HepG2 (cell line): Measurements from ENCODE around the gene SLFNL1. TPM values are rescaled to one million over a fixed set of nuclear protein-coding genes. Genes with fewer than 3 reads are reported as not detected.

Experiments used
- JARID2 ChIP-seq: sonication (generic); formaldehyde crosslinking; IDR thresholded peaks from 2 replicates; pipeline ENCODE4 v1.8.1; 2023; ENCODE audit warnings: missing genetic modification reagents, inconsistent platforms; ENCODE audit not compliant: insufficient replicate concordance
- MLXIP ChIP-seq: sonication (generic); formaldehyde crosslinking; IDR thresholded peaks from 2 replicates; pipeline ENCODE4 v1.9.0; 2021; ENCODE audit warnings: missing genetic modification reagents, borderline replicate concordance
- TCF12 ChIP-seq, 2 experiments: fragments of 450-650 bp in 1 of 2; sonication (generic) in 1 of 2; formaldehyde crosslinking in 1 of 2; IDR thresholded peaks; 2 replicates each; pipeline versions ENCODE4 v1.6.1 to v1.8.0; 2017 to 2022; ENCODE audit warnings: antibody characterized with exemption in 1 of 2, mild to moderate bottlenecking in 1 of 2, missing genetic modification reagents in 1 of 2, moderate library complexity in 1 of 2
- TFAP4 ChIP-seq: sonication (generic); IDR thresholded peaks from 2 replicates; pipeline ENCODE4 v1.6.1; 2016; ENCODE audit warnings: low read depth, borderline replicate concordance
- ZSCAN29 ChIP-seq: sonication (generic); formaldehyde crosslinking; conservative IDR thresholded peaks from 2 replicates; pipeline ENCODE4 v1.4.0; 2020; ENCODE audit warnings: mild to moderate bottlenecking, missing genetic modification reagents
- polyA plus RNA-seq, 8 experiments: library from polyadenylated mRNA; depleted of rRNA in 3 of 8; stranded (reverse) in 7 of 8; unstranded in 1 of 8; fragments of >200 nt; fragmentation: Illumina TruSeq in 4 of 8; extraction: Trizol in 4 of 8; gene quantifications; 2 replicates each; pipeline versions ENCODE4 v1.2.1 to v1.2.3, GENCODE V29; 2011 to 2016; ENCODE audit warnings: low read depth in 4 of 8, missing spikeins in 1 of 8, mixed read lengths in 1 of 8; ENCODE audit not compliant: insufficient read depth in 1 of 8
- total RNA-seq, 5 experiments: library from RNA; depleted of rRNA; stranded (reverse); fragments of >200 nt; fragmentation: Illumina TruSeq; extraction: Trizol; gene quantifications; 2 replicates each; pipeline ENCODE4 v1.2.3, GENCODE V29; 2016; ENCODE audit warnings: low read depth in 1 of 5

SLFNL1 gene
- total and polyA plus RNA-seq, 2 of the 13 experiments (the other 11 are each of a cell fraction or from before 2014, with no cell fraction given) = 0.07 to 0.20 TPM

GRCh38 chr1:40966417-40966816, 55.1 kb downstream of the SLFNL1 start (continued):
- TF ChIP-seq MLXIP (CRISPR knock-in tag) (no peak), ZSCAN29 (CRISPR knock-in tag) (no peak), TCF12 (IDR thresholded peaks at IDR 0.05) (no peak), TCF12 (CRISPR knock-in tag; IDR thresholded peaks at IDR 0.05) (no peak), JARID2 (CRISPR knock-in tag) (no peak), TFAP4 (no peak)

Other genes starting within 250 kb of the SLFNL1 start
- 0.02 TPM in 1 of 2 replicates, not detected in the other for gene KCNQ4, start 237.9 kb downstream of the SLFNL1 start, total RNA-seq (2016; rRNA removed; fragmentation: Illumina TruSeq; extraction: Trizol)
- gene KCNQ4, start 237.9 kb downstream of the SLFNL1 start, polyA plus RNA-seq (2011; rRNA removed) = 0.03 and 0.09 TPM in 2 replicates
- gene CITED4, start 159.4 kb downstream of the SLFNL1 start, total RNA-seq (2016; rRNA removed; fragmentation: Illumina TruSeq; extraction: Trizol) = 5.8 and 9.9 TPM in 2 replicates
- 1.5 and 2.0 TPM in 2 replicates for gene CITED4, start 159.4 kb downstream of the SLFNL1 start, polyA plus RNA-seq (2011; rRNA removed)
- 42.8 and 63.1 TPM in 2 replicates for gene CTPS1, start 42.0 kb downstream of the SLFNL1 start, total RNA-seq (2016; rRNA removed; fragmentation: Illumina TruSeq; extraction: Trizol)
- 9.6 and 10.1 TPM in 2 replicates for gene CTPS1, start 42.0 kb downstream of the SLFNL1 start, polyA plus RNA-seq (2011; rRNA removed)
- gene SCMH1, start 220.6 kb upstream of the SLFNL1 start, total RNA-seq (2016; rRNA removed; fragmentation: Illumina TruSeq; extraction: Trizol) = 35.5 and 41.8 TPM in 2 replicates
- gene SCMH1, start 220.6 kb upstream of the SLFNL1 start, polyA plus RNA-seq (2011; rRNA removed) = 52.6 and 63.5 TPM in 2 replicates